ENCODE data around the gene SELENON.

SELENON gene

GRCh38 chr1:25799935-25800702 lies at the start of gene SELENON:
Gene SELENON (plus strand): TSS chr1:25800193. CDS start chr1:25800231, 38 bp downstream.
- no peak for DNase-seq

GRCh38 chr1:25750923-25751605 lies 48.9 kb upstream of the SELENON start:
- no peak for DNase-seq

- DNase-seq: no peak
These were observed 45.4 kb upstream of the SELENON start for GRCh38 chr1:25754470-25755181.

- no peak for DNase-seq
These were observed 44.4 kb upstream of the SELENON start for GRCh38 chr1:25755475-25756125.

- no peak for DNase-seq
These were observed 43.8 kb upstream of the SELENON start for GRCh38 chr1:25756215-25756614.

GRCh38 chr1:25757151-25757845 lies 42.7 kb upstream of the SELENON start:
- DNase-seq: no peak

- DNase-seq: no peak
These were observed 42.2 kb upstream of the SELENON start for GRCh38 chr1:25757846-25758185.

- no peak for DNase-seq
These were observed 41.4 kb upstream of the SELENON start for GRCh38 chr1:25758466-25759070.

- no peak for DNase-seq
These were observed 39.8 kb upstream of the SELENON start for GRCh38 chr1:25760122-25760719.

- no peak for DNase-seq
These were observed 39.1 kb upstream of the SELENON start for GRCh38 chr1:25760871-25761270.

GRCh38 chr1:25763493-25763892 lies 36.5 kb upstream of the SELENON start:
- no peak for DNase-seq

GRCh38 chr1:25765136-25765922 lies 34.7 kb upstream of the SELENON start:
- DNase-seq: no peak

- peak; percentile 92 for DNase-seq
These were observed 33.9 kb upstream of the SELENON start for GRCh38 chr1:25765923-25766589.

- peak; percentile 51 for DNase-seq
These were observed 33.1 kb upstream of the SELENON start for GRCh38 chr1:25766721-25767436.

GRCh38 chr1:25767437-25767770 lies 32.6 kb upstream of the SELENON start:
- no peak for DNase-seq

- no peak for DNase-seq
These were observed 31.0 kb upstream of the SELENON start for GRCh38 chr1:25768999-25769398.

- DNase-seq: no peak
These were observed 30.2 kb upstream of the SELENON start for GRCh38 chr1:25769625-25770383.

GRCh38 chr1:25770541-25771220 lies 29.3 kb upstream of the SELENON start:
- no peak for DNase-seq
